Breast epithelium (tissue), 4 donors: ENCODE data around the gene FEM1C. TPM values are rescaled to one million over a fixed set of nuclear protein-coding genes. Genes with fewer than 3 reads are reported as not detected.

Experiments used
- DNase-seq, 2 donors: peaks; one replicate each; pipeline ENCODE4 v3.0.0-alpha.2; 2019; ENCODE audit warnings: low spot score in 2 of 2
- H3K27ac ChIP-seq, 2 donors: fragments of 200-600 bp; sonication (generic) in 1 of 2; one replicate each; pipeline ENCODE4 v1.5.1; 2016 to 2019; ENCODE audit warnings: mild to moderate bottlenecking in 1 of 2
- H3K27me3 ChIP-seq, 2 donors: fragments of 200-600 bp; sonication (generic) in 1 of 2; one replicate each; pipeline versions ENCODE4 v1.5.1 to v1.6.0; 2017 to 2019; ENCODE audit warnings: control low read depth in 1 of 2, mild to moderate bottlenecking in 1 of 2
- H3K36me3 ChIP-seq: fragments of 200-600 bp; one replicate; pipeline ENCODE4 v1.5.1; 2019
- H3K4me1 ChIP-seq, 2 donors: fragments of 200-600 bp; sonication (generic); one replicate each; pipeline ENCODE4 v1.5.1; 2016 to 2019; ENCODE audit warnings: control low read depth in 1 of 2
- H3K4me3 ChIP-seq, 3 donors: fragments of 200-600 bp; sonication (generic); 1 replicate in 2 of 3; 2 replicates in 1 of 3; pipeline ENCODE4 v1.5.1; 2016 to 2019; ENCODE audit warnings: mild to moderate bottlenecking in 3 of 3, moderate library complexity in 2 of 3
- H3K9me3 ChIP-seq, 2 donors: fragments of 200-600 bp; sonication (generic) in 1 of 2; one replicate each; pipeline ENCODE4 v1.5.1; 2016 to 2019; ENCODE audit warnings: control low read depth in 1 of 2
- POLR2A ChIP-seq: fragments of 450-650 bp; IDR thresholded peaks from one replicate; pipeline ENCODE4 v1.6.1; 2016; ENCODE audit warnings: antibody characterized with exemption, mild to moderate bottlenecking, moderate library complexity
- POLR2AphosphoS5 ChIP-seq, 3 donors: sonication (generic); formaldehyde crosslinking; IDR thresholded peaks; one replicate each; pipeline ENCODE4 v1.6.1; 2017; ENCODE audit warnings: antibody characterized with exemption in 3 of 3
- intact Hi-C: fragments of 100-400 bp; cut with DNase I; formaldehyde crosslinking; loops from one replicate; pipeline ENCODE4 v1.15.1; 2023; ENCODE audit warnings: low total_unique reads
- total RNA-seq, 3 donors: library from RNA; depleted of rRNA; stranded (reverse); fragments of >200 nt; gene quantifications; one replicate each; pipeline ENCODE4 v1.1.0, GENCODE V29; 2016
- TF ChIP-seq, protein P1 (sequence below), 3 donors: fragments of 450-650 bp; IDR thresholded peaks; one replicate each; pipeline ENCODE4 v1.5.1; 2016 to 2017; ENCODE audit warnings: antibody characterized with exemption in 3 of 3, mild to moderate bottlenecking in 3 of 3, moderate library complexity in 3 of 3

The FEM1C gene
- total RNA-seq, 3 donors from 2014 or later: 19.3 to 30.6 (median 23.7) TPM

GRCh38 chr5:115500225-115500624, 44.4 kb downstream of the FEM1C start:
- Histone ChIP-seq H3K27me3 (no peaks in the 10 kb centered on the region), H3K4me3 (no peak overlapping the region), H3K27ac (no peak overlapping the region), H3K4me1 (no peaks in the 10 kb centered on the region), H3K36me3 (no peaks in the 10 kb centered on the region), H3K9me3 (no peaks in the 10 kb centered on the region)
- intact Hi-C loops: no loop called here
- no peak for TF ChIP-seq POLR2AphosphoS5 (IDR thresholded peaks at IDR 0.05)
- TF ChIP-seq, protein P1, sequence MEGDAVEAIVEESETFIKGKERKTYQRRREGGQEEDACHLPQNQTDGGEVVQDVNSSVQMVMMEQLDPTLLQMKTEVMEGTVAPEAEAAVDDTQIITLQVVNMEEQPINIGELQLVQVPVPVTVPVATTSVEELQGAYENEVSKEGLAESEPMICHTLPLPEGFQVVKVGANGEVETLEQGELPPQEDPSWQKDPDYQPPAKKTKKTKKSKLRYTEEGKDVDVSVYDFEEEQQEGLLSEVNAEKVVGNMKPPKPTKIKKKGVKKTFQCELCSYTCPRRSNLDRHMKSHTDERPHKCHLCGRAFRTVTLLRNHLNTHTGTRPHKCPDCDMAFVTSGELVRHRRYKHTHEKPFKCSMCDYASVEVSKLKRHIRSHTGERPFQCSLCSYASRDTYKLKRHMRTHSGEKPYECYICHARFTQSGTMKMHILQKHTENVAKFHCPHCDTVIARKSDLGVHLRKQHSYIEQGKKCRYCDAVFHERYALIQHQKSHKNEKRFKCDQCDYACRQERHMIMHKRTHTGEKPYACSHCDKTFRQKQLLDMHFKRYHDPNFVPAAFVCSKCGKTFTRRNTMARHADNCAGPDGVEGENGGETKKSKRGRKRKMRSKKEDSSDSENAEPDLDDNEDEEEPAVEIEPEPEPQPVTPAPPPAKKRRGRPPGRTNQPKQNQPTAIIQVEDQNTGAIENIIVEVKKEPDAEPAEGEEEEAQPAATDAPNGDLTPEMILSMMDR (IDR thresholded peaks at IDR 0.05): no peak
- TF ChIP-seq POLR2A: no peak
- DNase-seq: no peak

DNA sequence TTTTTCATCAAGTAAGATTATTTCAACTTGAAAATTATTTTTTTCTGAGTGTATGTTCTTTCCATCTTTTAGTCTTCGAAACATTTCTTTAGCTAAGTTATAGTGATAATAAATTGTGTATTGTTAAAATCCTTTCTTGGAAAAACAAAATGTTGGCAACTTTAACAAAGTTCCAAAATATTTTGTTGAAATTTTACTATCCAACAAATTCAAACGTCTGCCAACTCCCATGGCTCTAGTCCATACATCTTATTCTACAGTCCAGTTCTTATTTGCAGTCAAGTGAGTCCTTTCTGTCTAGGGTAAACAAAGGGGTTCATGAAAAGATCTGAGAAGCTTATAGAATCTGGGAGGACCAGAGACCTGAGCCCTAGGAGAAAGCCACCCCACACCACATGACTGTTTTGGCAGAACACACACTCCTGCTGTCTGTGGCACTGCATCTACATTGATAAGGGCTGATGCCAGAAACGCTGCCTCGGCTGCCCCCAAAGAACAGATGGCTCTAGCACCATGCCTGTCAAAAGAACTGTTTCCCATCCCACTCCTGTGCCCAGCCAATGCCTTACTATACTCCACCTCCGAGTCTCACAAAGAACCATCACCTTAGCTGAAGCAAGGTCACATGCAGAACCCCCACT, 47.5 kb downstream of the FEM1C start:
- intact Hi-C loops: no loop called here
- H3K9me3 ChIP-seq: no peaks in the 10 kb centered on the region

DNA sequence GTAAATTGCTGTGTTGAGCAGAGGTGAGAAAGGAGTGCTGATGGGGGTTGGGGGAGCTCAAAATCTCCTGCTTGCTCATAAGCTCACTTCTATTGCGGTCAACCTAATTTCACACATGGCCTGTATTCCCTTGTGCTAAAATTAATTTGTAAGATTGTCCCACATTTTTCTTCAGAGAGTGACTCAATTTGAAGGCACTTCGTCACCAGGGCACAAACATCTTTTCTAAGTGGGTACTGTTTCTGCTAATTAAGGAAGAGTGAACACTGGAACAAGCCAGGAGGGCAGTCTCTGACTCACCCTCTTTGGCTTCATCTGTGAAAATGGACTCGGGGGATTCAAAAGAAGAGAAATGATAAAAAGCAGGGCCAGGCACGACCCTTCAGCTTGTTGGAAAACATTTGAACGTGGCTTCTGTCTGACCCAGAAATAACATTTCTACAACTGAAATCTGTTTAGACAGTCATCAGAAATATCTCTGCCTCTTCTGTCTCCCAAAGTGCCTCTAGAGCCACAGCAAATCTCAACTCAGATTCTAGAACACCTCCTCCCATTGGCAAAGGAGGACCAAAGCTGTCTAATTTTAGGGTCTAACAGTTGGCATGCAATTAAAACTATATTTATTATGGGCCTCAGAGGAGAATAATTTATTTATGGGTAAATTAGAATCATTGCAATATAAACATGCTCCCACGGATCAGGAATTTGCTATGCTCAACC, 49.8 kb downstream of the FEM1C start:
- Histone ChIP-seq H3K4me3 (no peak overlapping the region), H3K9me3 (no peaks in the 10 kb centered on the region), H3K36me3 (no peaks in the 10 kb centered on the region), H3K27me3 (no peaks in the 10 kb centered on the region), H3K27ac (no peak overlapping the region), H3K4me1 (no peaks in the 10 kb centered on the region)
- intact Hi-C loops: no loop called here
- no peak for DNase-seq
- TF ChIP-seq POLR2AphosphoS5 (IDR thresholded peaks at IDR 0.05) (no peak), POLR2A (no peak)
- TF ChIP-seq, protein P1 (IDR thresholded peaks at IDR 0.05): no peak

More for the DNA sequence above, 47.5 kb downstream of the FEM1C start:
- Histone ChIP-seq H3K27ac (no peak overlapping the region), H3K36me3 (no peaks in the 10 kb centered on the region), H3K4me1 (no peaks in the 10 kb centered on the region), H3K27me3 (no peaks in the 10 kb centered on the region), H3K4me3 (no peak overlapping the region)
- no peak for TF ChIP-seq POLR2A
- TF ChIP-seq, protein P1 (IDR thresholded peaks at IDR 0.05): no peak
- TF ChIP-seq POLR2AphosphoS5 (IDR thresholded peaks at IDR 0.05): no peak
- DNase-seq: no peak

DNA sequence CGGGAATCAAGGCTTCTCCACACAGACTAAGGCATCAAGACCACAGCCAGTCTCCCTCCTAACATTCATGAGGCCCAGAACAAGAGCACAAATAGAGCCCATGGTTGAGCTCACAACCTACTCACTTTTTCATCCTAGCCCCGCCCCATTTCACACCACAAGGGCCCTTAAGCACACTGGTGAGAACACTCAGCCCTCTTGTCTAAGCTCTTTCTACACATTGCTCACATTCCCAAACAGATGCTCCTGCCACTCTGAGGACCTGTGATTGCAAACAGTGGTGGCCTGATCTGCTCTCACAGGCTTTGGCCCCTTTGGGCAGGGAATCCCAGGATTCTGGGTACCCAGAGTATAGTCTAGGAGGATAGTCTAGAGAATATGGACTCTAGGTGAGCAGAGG, 54.0 kb downstream of the FEM1C start:
- Histone ChIP-seq H3K4me3 (no peak overlapping the region), H3K9me3 (no peaks in the 10 kb centered on the region), H3K27me3 (no peaks in the 10 kb centered on the region), H3K36me3 (no peaks in the 10 kb centered on the region), H3K4me1 (no peaks in the 10 kb centered on the region), H3K27ac (no peak overlapping the region)
- intact Hi-C loops: no loop called here
- TF ChIP-seq POLR2A (no peak), POLR2AphosphoS5 (IDR thresholded peaks at IDR 0.05) (no peak)
- TF ChIP-seq, protein P1 (IDR thresholded peaks at IDR 0.05): no peak
- DNase-seq: no peak

- DNase-seq: no peak
- no peaks in the 10 kb centered on the region for H3K4me1 ChIP-seq
- no peaks in the 10 kb centered on the region for H3K27me3 ChIP-seq
- TF ChIP-seq POLR2A: no peak
- TF ChIP-seq, protein P1 (IDR thresholded peaks at IDR 0.05): no peak
- no peak for TF ChIP-seq POLR2AphosphoS5 (IDR thresholded peaks at IDR 0.05)
- H3K36me3 ChIP-seq: no peaks in the 10 kb centered on the region
- intact Hi-C loops: no loop called here
- no peak overlapping the region for H3K27ac ChIP-seq
- no peaks in the 10 kb centered on the region for H3K9me3 ChIP-seq
- H3K4me3 ChIP-seq: no peak overlapping the region
Measured at GRCh38 chr5:115489733-115490132, 54.8 kb downstream of the FEM1C start.
